ENCODE results near the gene TBX1.

DNA sequence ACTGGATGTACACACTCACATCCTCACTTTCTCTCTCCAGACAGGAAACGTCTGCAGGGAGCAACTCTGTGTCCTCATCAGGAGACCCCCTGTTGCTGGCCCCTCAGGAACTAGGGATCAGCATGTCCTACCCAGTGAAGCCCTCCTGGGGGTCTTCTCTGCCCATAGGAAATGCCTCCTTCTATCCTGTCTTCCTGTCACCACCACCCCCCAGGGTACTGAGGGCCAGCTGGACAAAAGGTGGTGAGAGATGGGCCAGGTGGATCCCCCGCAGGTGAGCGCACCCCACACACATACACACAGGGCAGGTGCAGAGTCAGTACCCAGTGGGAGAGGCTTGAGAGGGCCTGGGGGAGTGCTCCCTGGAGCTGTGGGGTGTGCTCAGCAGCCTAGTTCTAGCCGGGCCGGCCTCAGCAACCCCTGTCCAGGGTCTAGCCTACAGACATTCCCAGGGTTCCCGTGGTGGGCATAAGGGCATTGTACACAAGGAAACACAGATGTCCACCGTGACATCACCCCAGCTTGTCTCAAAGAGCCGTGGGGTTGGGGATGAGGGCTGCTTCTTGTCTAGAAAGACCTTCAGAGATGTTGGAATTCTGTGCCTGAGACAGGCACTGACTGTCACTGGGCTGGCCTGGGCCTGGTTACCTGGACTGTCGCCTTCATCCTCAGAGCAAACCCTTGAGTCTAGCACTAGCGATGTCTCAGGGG is 28.0 kb upstream of the TBX1 start:
- TF ChIP-seq POLR2AphosphoS5 (IDR thresholded peaks at IDR 0.05) (no peak), CTCF (IDR thresholded peaks at IDR 0.05; ENCODE audit: poor library complexity, severe bottlenecking) (no peak), RAD21 (conservative IDR thresholded peaks at IDR 0.05) (no peak), EP300 (conservative IDR thresholded peaks at IDR 0.05; ENCODE audit: poor library complexity, severe bottlenecking) (no peak), EZH2 (IDR thresholded peaks at IDR 0.05; ENCODE audit: borderline replicate concordance, insufficient read depth, low read length, poor library complexity, severe bottlenecking) (no peak), TAF1 (IDR thresholded peaks at IDR 0.05; ENCODE audit: low read depth) (no peak), REST (IDR thresholded peaks at IDR 0.05; ENCODE audit: borderline replicate concordance) (no peak), SMC3 (conservative IDR thresholded peaks at IDR 0.05; ENCODE audit: poor library complexity) (no peak)

Measured in neural cell (in vitro differentiated cells).